Ishikawa (cell line): ENCODE data around the gene C11orf54.

Source experiments
- CEBPB ChIP-seq: IDR thresholded peaks from 2 replicates; pipeline ENCODE4 v1.6.1; 2012
- CREB1 ChIP-seq: IDR thresholded peaks from 2 replicates; pipeline ENCODE4 v1.6.1; 2012; ENCODE audit warnings: low read depth
- EGR1 ChIP-seq: IDR thresholded peaks from 2 replicates; pipeline ENCODE4 v1.6.1; 2012
- EP300 ChIP-seq: IDR thresholded peaks from 2 replicates; pipeline ENCODE4 v1.6.1; 2012; ENCODE audit warnings: borderline replicate concordance
- FOXM1 ChIP-seq: IDR thresholded peaks from 2 replicates; pipeline ENCODE4 v1.6.1; 2012; ENCODE audit warnings: low read depth, borderline replicate concordance
- MAX ChIP-seq: IDR thresholded peaks from 2 replicates; pipeline ENCODE4 v1.6.1; 2012
- NFIC ChIP-seq: IDR thresholded peaks from 2 replicates; pipeline ENCODE4 v1.6.1; 2012
- RAD21 ChIP-seq: IDR thresholded peaks from 2 replicates; pipeline ENCODE4 v1.6.1; 2012; ENCODE audit warnings: low read depth
- TAF1 ChIP-seq: IDR thresholded peaks from 2 replicates; pipeline ENCODE4 v1.6.1; 2012; ENCODE audit warnings: low read depth, mild to moderate bottlenecking
- TCF12 ChIP-seq: IDR thresholded peaks from 2 replicates; pipeline ENCODE4 v1.6.1; 2012; ENCODE audit warnings: low read depth
- TEAD4 ChIP-seq: IDR thresholded peaks from 2 replicates; pipeline ENCODE4 v1.6.1; 2012
- YY1 ChIP-seq: IDR thresholded peaks from 2 replicates; pipeline ENCODE4 v1.6.1; 2012; ENCODE audit warnings: low read depth
- ZBTB7A ChIP-seq: IDR thresholded peaks from 2 replicates; pipeline ENCODE4 v1.6.1; 2012; ENCODE audit warnings: low read depth
- TF ChIP-seq, protein P1 (sequence below): IDR thresholded peaks from 2 replicates; pipeline ENCODE4 v1.6.1; 2012; ENCODE audit warnings: low read depth, mild to moderate bottlenecking
- TF ChIP-seq, protein P2 (sequence below): IDR thresholded peaks from 2 replicates; pipeline ENCODE4 v1.6.1; 2012

C11orf54 gene

GRCh38 chr11:93753241-93753640 is 11.8 kb downstream of the C11orf54 start:
- TF ChIP-seq YY1: no peak
- no peak for TF ChIP-seq NFIC
- TF ChIP-seq, protein P1, sequence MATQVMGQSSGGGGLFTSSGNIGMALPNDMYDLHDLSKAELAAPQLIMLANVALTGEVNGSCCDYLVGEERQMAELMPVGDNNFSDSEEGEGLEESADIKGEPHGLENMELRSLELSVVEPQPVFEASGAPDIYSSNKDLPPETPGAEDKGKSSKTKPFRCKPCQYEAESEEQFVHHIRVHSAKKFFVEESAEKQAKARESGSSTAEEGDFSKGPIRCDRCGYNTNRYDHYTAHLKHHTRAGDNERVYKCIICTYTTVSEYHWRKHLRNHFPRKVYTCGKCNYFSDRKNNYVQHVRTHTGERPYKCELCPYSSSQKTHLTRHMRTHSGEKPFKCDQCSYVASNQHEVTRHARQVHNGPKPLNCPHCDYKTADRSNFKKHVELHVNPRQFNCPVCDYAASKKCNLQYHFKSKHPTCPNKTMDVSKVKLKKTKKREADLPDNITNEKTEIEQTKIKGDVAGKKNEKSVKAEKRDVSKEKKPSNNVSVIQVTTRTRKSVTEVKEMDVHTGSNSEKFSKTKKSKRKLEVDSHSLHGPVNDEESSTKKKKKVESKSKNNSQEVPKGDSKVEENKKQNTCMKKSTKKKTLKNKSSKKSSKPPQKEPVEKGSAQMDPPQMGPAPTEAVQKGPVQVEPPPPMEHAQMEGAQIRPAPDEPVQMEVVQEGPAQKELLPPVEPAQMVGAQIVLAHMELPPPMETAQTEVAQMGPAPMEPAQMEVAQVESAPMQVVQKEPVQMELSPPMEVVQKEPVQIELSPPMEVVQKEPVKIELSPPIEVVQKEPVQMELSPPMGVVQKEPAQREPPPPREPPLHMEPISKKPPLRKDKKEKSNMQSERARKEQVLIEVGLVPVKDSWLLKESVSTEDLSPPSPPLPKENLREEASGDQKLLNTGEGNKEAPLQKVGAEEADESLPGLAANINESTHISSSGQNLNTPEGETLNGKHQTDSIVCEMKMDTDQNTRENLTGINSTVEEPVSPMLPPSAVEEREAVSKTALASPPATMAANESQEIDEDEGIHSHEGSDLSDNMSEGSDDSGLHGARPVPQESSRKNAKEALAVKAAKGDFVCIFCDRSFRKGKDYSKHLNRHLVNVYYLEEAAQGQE: no peak
- no peak for TF ChIP-seq MAX
- no peak for TF ChIP-seq RAD21
- TF ChIP-seq, protein P2, sequence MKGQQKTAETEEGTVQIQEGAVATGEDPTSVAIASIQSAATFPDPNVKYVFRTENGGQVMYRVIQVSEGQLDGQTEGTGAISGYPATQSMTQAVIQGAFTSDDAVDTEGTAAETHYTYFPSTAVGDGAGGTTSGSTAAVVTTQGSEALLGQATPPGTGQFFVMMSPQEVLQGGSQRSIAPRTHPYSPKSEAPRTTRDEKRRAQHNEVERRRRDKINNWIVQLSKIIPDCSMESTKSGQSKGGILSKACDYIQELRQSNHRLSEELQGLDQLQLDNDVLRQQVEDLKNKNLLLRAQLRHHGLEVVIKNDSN: no peak
- TF ChIP-seq TEAD4: no peak
- no peak for TF ChIP-seq CREB1
- no peak for TF ChIP-seq FOXM1
- TF ChIP-seq EGR1: no peak
- TF ChIP-seq TCF12: no peak
- no peak for TF ChIP-seq EP300
- TF ChIP-seq TAF1: no peak
- TF ChIP-seq ZBTB7A: no peak
- no peak for TF ChIP-seq CEBPB

- no peak for TF ChIP-seq EGR1
- no peak for TF ChIP-seq TAF1
- TF ChIP-seq, protein P2: no peak
- TF ChIP-seq NFIC: no peak
- no peak for TF ChIP-seq CREB1
- TF ChIP-seq ZBTB7A: no peak
- no peak for TF ChIP-seq YY1
- TF ChIP-seq, protein P1: no peak
- TF ChIP-seq MAX: no peak
- TF ChIP-seq CEBPB: no peak
- no peak for TF ChIP-seq TCF12
These were observed 15.3 kb downstream of the C11orf54 start for GRCh38 chr11:93756748-93757147.

GRCh38 chr11:93757301-93757700 is 15.8 kb downstream of the C11orf54 start:
- TF ChIP-seq EP300: no peak
- TF ChIP-seq TAF1: no peak
- TF ChIP-seq ZBTB7A: no peak
- no peak for TF ChIP-seq TEAD4
- no peak for TF ChIP-seq CEBPB

- no peak for TF ChIP-seq TCF12
- TF ChIP-seq, protein P1: no peak
- TF ChIP-seq FOXM1: no peak
- no peak for TF ChIP-seq TEAD4
- TF ChIP-seq CEBPB: no peak
- no peak for TF ChIP-seq ZBTB7A
- no peak for TF ChIP-seq YY1
- TF ChIP-seq, protein P2: no peak
- TF ChIP-seq RAD21: no peak
- no peak for TF ChIP-seq MAX
- TF ChIP-seq TAF1: no peak
- TF ChIP-seq CREB1: no peak
- no peak for TF ChIP-seq NFIC
- no peak for TF ChIP-seq EGR1
- no peak for TF ChIP-seq EP300
These were observed 16.7 kb downstream of the C11orf54 start for GRCh38 chr11:93757924-93758865.
